ENCODE results near the gene GALNT13.
"Not testable (repeated sequence)": the region's sequence is repeated elsewhere in the genome, so short reads cannot be mapped to it uniquely, and the experiment has no call there.

GALNT13 gene

DNA sequence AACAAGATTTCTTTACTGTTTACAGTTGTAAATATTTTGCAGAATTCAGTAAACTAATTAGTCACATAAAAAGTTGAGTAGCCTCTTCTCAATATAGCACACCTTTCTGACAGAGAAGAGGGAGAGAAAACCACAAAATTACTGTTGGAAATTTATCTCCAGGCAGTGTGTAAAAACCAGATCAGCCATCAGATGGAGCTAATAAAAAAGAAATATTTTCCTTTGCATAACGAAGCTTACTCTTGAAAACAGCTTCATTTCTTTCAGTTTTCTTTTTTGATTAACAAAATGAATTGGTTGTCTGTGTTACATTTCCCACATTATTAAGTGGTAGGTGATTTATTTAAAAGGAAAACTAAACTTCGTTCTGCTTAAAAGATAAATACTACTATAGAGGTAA is 567.4 kb downstream of the GALNT13 start:
- no peak for DNase-seq

DNA sequence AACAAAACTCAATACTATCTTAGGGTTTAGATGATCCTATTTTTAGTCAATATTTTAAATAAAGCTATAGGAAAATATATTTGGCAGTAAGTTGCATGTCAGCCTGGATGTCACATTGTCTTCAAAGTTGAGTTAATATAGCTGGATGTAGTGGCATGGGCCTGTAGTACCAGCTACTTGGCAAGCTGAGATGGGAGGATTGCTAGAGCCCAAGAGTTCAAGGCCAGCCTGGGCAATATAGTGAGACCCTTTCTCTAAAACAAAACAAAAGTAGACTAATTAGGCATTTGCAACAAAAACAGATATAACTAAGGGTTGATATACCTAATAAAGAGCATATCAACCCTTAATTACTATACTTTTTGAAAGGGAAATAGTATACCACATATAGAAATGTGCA is 572.2 kb downstream of the GALNT13 start:
- DNase-seq = no peak

DNA sequence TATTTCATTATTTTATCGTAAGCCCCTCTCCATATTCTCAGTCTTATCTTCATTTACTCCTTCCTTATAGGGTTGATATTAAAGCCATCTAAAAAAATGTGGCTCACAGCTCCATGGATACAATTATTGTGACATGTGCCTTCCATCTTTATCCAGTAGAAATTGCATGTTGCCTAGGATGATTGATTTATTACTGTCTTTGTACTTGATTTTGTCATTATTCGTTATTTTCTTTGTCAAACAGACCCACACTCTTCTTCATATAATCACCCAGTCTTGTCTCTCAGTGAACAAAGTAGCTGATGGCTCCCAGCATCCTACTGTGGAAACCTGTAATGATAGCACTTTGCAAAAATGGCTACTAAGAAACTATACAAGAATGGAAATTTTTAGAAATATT is 574.6 kb downstream of the GALNT13 start:
- no peak for DNase-seq

DNA sequence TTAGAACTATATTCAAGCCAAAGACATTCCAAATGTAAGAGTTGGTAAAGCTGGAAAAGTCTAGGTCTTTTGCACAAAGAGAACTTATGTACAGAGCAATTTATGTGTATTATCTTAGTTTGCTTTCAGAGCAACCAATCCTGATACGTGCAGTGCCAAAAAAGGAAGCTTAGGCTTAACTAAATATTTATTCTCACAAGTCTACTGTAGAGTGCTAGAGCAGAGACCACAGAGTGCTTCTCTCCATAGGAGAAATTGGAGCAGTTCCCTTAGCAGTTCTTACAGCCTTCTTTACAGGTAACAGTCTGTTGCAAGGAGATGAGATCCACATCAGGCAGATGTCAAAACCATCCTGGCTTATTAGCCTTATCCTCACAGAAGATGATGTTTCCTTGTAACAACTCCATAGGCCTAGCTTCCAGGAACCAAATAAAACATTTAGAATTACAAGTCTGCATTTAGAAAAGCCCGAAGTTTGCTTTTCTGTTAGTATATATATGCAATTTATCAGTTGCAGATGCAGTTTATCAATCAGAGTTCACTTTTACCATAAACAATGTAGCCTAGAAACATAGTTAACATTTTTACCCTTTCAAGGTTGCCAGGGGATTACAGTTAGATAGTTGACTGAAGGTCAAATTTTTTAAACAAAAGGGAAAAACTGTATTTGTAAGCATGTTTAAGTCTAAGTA is 576.2 kb downstream of the GALNT13 start:
- DNase-seq = peak; percentile 29

GRCh38 chr2:154449951-154450658 is 578.4 kb downstream of the GALNT13 start:
- DNase-seq = no peak

- no peak for DNase-seq
These were observed 580.7 kb downstream of the GALNT13 start for GRCh38 chr2:154452471-154452870.

- no peak for DNase-seq
These were observed 581.3 kb downstream of the GALNT13 start for GRCh38 chr2:154452906-154453493.

- no peak for DNase-seq
These were observed 583.4 kb downstream of the GALNT13 start for GRCh38 chr2:154455166-154455565.

DNA sequence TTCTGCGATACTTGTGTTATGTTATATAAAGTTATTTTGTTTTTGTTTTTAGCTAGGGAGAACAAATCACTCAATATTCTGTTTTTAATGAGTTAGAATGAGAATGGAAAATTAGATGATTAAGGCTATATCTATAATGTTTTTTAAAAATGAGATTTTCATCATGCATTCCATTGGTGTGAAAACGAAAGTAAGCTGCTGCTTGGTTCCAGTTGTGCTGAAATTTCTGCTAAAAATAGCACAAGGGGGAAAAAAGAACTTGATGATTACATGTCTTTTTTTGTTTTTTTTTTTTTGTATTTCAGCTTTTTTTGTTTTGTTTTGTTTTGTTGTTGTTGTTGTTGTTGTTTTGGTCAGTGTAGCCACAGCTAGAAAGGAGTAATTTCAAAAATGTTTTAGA is 584.1 kb downstream of the GALNT13 start:
- no peak for DNase-seq

DNA sequence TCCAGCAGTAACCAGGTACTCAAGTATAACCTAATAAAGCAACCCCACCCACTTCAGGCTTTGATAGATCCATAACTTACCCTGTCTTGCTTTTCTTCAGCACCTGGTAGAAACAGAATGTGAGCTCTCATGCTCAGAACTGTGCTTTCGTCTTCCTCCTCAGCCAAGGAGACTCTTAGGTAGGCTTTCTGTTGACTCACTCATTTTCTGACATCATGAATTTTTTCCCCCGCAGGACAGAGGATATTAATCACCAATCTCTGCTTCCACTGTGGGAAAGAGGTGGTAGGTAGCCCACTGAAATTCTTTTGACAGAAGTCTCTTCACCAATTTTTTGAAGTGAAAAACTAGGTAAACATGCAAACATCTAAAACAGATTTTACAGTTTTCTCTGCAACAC is 585.6 kb downstream of the GALNT13 start:
- DNase-seq = no peak

- DNase-seq = no peak
These were observed 587.6 kb downstream of the GALNT13 start for GRCh38 chr2:154459286-154459685.

GRCh38 chr2:154462634-154463033 is 590.9 kb downstream of the GALNT13 start:
- DNase-seq = no peak

DNA sequence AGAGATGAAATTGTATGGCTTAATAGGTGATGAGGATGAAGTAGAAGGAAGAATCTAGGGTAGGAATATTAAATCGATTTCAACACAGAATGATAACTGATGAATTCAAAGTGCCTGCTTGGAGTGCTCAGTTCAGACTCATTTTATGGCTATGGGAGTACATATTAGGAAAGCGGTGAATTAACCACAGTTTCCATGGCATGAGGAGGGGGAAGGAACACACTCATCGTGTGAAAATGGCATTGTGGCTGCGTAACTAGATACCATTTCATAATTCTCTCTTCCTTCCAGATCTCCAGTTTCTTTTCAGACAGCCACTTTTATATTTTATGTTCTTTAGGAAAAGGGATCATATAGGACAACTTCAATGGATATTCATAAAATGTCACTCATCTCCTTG is 594.5 kb downstream of the GALNT13 start:
- DNase-seq = no peak

- no peak for DNase-seq
These were observed 598.7 kb downstream of the GALNT13 start for GRCh38 chr2:154470376-154470775.

DNA sequence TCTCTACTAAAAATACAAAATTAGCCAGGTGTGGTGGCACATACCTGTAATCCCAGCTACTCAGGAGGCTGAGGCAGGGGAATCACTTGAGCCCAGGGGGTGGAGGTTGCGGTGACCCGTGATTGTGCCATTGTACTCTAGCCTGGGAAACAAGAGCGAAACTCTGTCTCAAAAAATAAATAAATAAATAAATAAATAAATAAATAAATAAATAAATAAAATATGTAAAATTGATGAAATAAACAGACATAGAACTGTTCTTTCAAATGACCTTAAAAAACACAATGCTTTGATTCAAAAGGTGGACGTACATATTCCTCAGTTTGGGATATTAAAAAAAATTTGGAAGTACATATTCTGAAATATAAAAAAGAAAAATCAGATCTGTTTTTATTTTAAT is 599.8 kb downstream of the GALNT13 start:
- not testable (repeated sequence) for DNase-seq

DNA sequence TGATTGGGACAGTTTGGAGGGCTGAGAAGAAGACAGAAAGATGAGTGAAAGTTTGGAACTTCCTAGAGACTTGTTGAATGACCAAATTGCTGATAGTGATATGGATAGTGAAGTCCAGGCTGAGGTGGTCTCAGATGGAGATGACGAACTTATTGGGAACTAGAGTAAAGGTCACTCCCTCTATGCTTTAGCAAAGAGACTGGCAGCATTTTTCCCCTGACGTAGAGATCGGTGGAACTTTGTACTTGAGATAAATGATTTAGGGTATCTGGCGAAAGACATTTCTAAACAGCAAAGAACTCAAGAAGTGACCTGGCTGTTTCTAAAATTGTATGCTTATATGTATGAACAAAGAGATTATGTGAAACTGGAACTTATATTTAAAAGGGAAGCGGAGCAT is 605.6 kb downstream of the GALNT13 start:
- DNase-seq = no peak

DNA sequence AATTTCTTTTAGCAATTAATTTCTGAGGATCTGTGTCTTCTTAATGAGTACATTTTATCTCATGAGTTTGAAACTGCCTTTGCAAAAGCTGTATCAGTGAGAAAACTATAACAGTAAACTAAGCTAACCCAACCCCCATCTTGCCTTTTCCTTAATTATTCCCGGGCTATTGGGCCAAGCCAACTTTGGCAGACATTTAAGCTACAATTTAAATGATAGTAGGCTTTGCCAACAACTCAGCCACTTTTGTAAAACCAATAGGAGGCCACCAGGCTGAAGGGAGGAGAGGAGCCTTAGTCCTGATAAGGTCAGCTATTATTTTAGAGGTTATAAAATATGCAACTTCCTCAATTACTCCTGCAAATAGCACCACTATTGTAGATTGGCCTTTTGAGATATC is 608.8 kb downstream of the GALNT13 start:
- DNase-seq = no peak

- DNase-seq = no peak
These were observed 609.6 kb downstream of the GALNT13 start for GRCh38 chr2:154481336-154481735.

DNA sequence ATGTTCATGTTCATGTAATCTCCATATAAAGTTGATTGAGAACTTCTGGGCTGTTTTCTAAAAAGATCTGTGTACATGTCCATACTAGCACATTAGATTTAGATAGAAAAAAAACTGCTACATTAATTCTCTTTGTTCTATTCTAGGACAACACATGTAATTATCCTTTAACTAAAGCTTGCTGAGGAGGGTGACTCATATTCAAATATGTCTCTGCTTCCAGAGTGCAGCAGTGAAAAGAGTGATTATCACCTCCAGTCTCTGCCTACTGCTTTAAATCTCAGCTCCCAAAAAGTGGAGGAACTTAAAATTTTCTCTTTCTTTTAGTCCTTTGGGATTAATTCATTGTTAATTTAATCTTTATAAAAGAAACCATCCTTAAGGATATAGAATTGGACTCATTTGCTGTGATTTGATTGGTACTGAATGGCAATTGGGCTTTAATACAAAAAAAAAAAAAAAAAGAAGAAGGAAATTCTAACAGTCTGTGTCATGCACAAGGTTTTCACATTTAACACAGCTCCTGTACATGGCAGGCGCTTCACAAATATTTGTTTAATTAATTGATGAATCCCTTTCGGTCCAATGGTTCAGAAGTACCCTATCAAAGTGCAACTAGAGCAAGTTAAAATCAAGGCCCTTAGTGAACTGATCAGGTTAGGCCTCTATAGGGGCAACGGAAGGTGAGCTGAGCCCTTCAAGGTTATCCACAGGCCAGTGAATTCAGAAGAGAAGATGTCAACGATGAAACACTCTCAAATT is 612.8 kb downstream of the GALNT13 start:
- DNase-seq = peak; percentile 6

GRCh38 chr2:154488801-154489200 is 617.1 kb downstream of the GALNT13 start:
- no peak for DNase-seq

DNA sequence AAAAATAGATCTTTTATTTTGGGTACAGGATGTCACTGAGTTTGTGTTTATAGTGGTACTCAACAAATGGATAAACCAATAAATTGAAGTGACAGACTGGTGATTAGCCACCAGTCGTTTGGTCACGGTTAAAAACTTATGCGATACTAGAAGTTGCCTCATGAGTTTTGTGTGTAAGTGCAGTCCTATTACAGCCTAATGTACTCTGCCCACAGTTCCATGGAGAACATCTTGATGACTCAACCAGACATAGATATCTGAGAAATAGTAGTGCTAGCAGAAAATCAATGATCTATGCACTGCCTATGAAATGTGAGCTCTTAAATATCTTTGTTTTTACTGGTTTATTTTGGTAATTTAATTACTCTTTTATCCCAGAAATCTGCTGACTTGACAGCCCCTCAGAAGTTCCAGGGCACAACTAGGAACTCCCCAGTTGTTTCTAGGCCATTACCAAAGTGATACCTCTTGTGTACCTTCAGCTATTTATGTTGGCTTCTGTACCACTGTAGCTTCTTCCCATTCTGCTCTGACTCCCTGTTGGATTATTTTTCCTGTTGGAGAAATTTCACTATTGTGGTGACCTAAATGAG is 617.6 kb downstream of the GALNT13 start:
- no peak for DNase-seq

DNA sequence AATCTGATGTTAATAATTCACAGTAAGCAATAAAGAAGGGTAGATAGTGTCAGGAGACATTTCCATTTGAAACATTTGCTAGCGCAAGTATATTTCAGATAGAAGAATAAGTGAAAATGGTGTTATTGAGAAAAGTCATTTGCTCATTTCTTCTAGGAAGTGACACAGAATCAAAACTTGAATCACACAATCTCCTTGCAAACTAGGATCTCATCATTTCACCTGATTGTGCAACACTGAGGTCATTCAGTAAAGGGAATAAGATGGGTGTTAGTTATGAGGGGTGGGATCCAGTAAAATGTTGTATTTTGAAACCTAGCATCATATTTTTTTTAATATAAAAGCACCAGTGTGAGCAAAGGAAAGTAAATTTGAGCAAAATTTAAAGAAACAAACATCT is 618.8 kb downstream of the GALNT13 start:
- DNase-seq = no peak

GRCh38 chr2:154495455-154495868 is 623.7 kb downstream of the GALNT13 start:
- no peak for DNase-seq

All from NCI-H510A treated with DMSO at 0.1 percent for 48 hours (cell line).